ENCODE measurements around the gene TNRC6C. TPM values are rescaled to one million over a fixed set of nuclear protein-coding genes. Genes with fewer than 3 reads are reported as not detected.

Gene TNRC6C
- polyA plus RNA-seq, 4 donors: 0.89 to 5.1 (median 2.3) TPM

GRCh38 chr17:78031435-78031834 is 72.9 kb downstream of the TNRC6C start:
- Histone ChIP-seq H3K9me3 (ENCODE audit: control insufficient read depth in 2 of 2, insufficient read depth in 1 of 2, low read depth in 1 of 2, low read length in 1 of 2) (no peaks in the 10 kb centered on the region), H3K4me3 (ENCODE audit: low read depth in 1 of 3, low read length in 3 of 3) (no peak overlapping the region), H3K4me1 (ENCODE audit: control insufficient read depth in 3 of 3, insufficient read depth in 2 of 3, low read depth in 1 of 3, low read length in 2 of 3) (no peaks in the 10 kb centered on the region), H3K36me3 (ENCODE audit: control insufficient read depth in 3 of 3, insufficient read depth in 2 of 3, low read depth in 1 of 3, low read length in 3 of 3) (peaks cover 0 to 8% (median 4%) of the 10 kb centered on the region in 3 donors), H3K27ac (ENCODE audit: low read depth in 1 of 3, low read length in 2 of 3) (no peak overlapping the region), H3K27me3 (ENCODE audit: control insufficient read depth in 3 of 3, insufficient read depth in 3 of 3, low read length in 3 of 3) (no peaks in the 10 kb centered on the region)
- WGBS, 3 donors: 94 to 96% (median 94%) methylated on average over 8 of the region's 8 CpGs
- FAIRE-seq (no peak), DNase-seq (no peak)

GRCh38 chr17:78032166-78032565 is 73.7 kb downstream of the TNRC6C start:
- no peak for FAIRE-seq
- Histone ChIP-seq H3K27ac (ENCODE audit: low read depth in 1 of 3, low read length in 2 of 3) (no peak overlapping the region), H3K36me3 (ENCODE audit: control insufficient read depth in 3 of 3, insufficient read depth in 2 of 3, low read depth in 1 of 3, low read length in 3 of 3) (peaks cover 0 to 8% (median 5%) of the 10 kb centered on the region in 3 donors)

GRCh38 chr17:78034429-78035091 is 76.1 kb downstream of the TNRC6C start:
- H3K27ac ChIP-seq (ENCODE audit: low read depth in 1 of 3, low read length in 2 of 3): no peak overlapping the region
- peaks cover 0 to 13% (median 8%) of the 10 kb centered on the region in 3 donors for H3K36me3 ChIP-seq (ENCODE audit: control insufficient read depth in 3 of 3, insufficient read depth in 2 of 3, low read depth in 1 of 3, low read length in 3 of 3)
- H3K4me3 ChIP-seq (ENCODE audit: low read depth in 1 of 3, low read length in 3 of 3): no peak overlapping the region
- DNase-seq (no peak), FAIRE-seq (no peak)
- 91 to 93% (median 93%) methylated on average over 9 of the region's 9 CpGs for WGBS, 3 donors
- no peaks in the 10 kb centered on the region for H3K4me1 ChIP-seq (ENCODE audit: control insufficient read depth in 3 of 3, insufficient read depth in 2 of 3, low read depth in 1 of 3, low read length in 2 of 3)
- no peaks in the 10 kb centered on the region for H3K27me3 ChIP-seq (ENCODE audit: control insufficient read depth in 3 of 3, insufficient read depth in 3 of 3, low read length in 3 of 3)
- H3K9me3 ChIP-seq (ENCODE audit: control insufficient read depth in 2 of 2, insufficient read depth in 1 of 2, low read depth in 1 of 2, low read length in 1 of 2): no peaks in the 10 kb centered on the region

More at GRCh38 chr17:78032166-78032565, 73.7 kb downstream of the TNRC6C start:
- Histone ChIP-seq H3K27me3 (ENCODE audit: control insufficient read depth in 3 of 3, insufficient read depth in 3 of 3, low read length in 3 of 3) (no peaks in the 10 kb centered on the region), H3K9me3 (ENCODE audit: control insufficient read depth in 2 of 2, insufficient read depth in 1 of 2, low read depth in 1 of 2, low read length in 1 of 2) (no peaks in the 10 kb centered on the region), H3K4me3 (ENCODE audit: low read depth in 1 of 3, low read length in 3 of 3) (no peak overlapping the region), H3K4me1 (ENCODE audit: control insufficient read depth in 3 of 3, insufficient read depth in 2 of 3, low read depth in 1 of 3, low read length in 2 of 3) (no peaks in the 10 kb centered on the region)
- WGBS, 3 donors: 61 to 88% (median 81%) methylated on average over 1 of the region's 1 CpG
- no peak for DNase-seq

DNA sequence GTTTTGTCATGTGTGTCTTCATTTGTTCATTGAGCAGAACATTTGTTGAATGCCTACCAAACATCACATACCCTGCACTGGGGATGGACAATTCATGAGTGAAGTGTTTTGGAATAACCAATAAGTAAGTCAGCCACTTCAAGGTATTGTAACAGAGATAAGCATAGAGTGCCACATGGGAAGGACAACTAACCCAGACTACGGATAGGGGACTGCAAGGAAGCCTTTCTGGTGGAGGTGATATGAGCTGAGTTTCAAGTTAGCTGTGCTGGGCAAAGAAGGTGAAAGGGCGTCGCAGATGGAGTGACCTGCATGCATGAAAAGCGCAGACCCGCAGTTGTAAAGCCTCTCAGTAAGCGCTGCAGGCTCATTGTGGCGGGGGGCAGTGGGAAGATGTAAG is 78.8 kb downstream of the TNRC6C start:
- Histone ChIP-seq H3K27ac (ENCODE audit: low read depth in 1 of 3, low read length in 2 of 3) (no peak overlapping the region), H3K9me3 (ENCODE audit: control insufficient read depth in 2 of 2, insufficient read depth in 1 of 2, low read depth in 1 of 2, low read length in 1 of 2) (no peaks in the 10 kb centered on the region), H3K36me3 (ENCODE audit: control insufficient read depth in 3 of 3, insufficient read depth in 2 of 3, low read depth in 1 of 3, low read length in 3 of 3) (peaks cover 0 to 14% (median 8%) of the 10 kb centered on the region in 3 donors), H3K4me1 (ENCODE audit: control insufficient read depth in 3 of 3, insufficient read depth in 2 of 3, low read depth in 1 of 3, low read length in 2 of 3) (no peaks in the 10 kb centered on the region), H3K4me3 (ENCODE audit: low read depth in 1 of 3, low read length in 3 of 3) (no peak overlapping the region), H3K27me3 (ENCODE audit: control insufficient read depth in 3 of 3, insufficient read depth in 3 of 3, low read length in 3 of 3) (no peaks in the 10 kb centered on the region)
- WGBS, 3 donors: 91 to 97% (median 91%) methylated on average over 7 of the region's 7 CpGs
- FAIRE-seq: no peak
- DNase-seq: no peak

DNA sequence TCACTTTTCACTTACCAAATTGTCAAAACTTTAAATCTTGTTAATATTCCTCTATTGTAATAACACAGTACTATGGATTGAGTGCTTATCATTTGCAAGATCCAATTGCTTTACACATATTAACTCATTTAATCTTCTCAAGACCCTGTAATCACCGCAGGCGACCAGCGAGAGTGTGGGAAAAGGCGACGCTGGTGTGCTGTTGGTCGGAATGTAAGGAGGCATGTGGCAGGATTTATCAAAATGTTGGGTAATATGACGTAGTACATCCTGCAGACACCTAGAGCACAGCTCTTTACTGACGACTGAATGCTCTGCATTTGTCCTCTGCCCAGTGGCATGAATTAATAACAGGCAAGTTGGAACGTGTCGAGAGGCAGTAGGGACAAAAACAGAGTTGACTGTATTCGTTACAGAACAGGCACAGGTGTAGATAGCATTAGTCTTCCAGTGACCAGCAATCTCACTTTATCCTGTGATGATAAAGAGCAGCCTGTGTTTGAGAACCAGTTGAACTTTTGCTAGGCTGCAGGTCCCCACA is 80.3 kb downstream of the TNRC6C start:
- FAIRE-seq (no peak), DNase-seq (no peak)
- Histone ChIP-seq H3K27me3 (ENCODE audit: control insufficient read depth in 3 of 3, insufficient read depth in 3 of 3, low read length in 3 of 3) (no peaks in the 10 kb centered on the region), H3K36me3 (ENCODE audit: control insufficient read depth in 3 of 3, insufficient read depth in 2 of 3, low read depth in 1 of 3, low read length in 3 of 3) (peaks cover 0 to 12% (median 6%) of the 10 kb centered on the region in 3 donors), H3K9me3 (ENCODE audit: control insufficient read depth in 2 of 2, insufficient read depth in 1 of 2, low read depth in 1 of 2, low read length in 1 of 2) (no peaks in the 10 kb centered on the region), H3K4me3 (ENCODE audit: low read depth in 1 of 3, low read length in 3 of 3) (no peak overlapping the region), H3K27ac (ENCODE audit: low read depth in 1 of 3, low read length in 2 of 3) (no peak overlapping the region), H3K4me1 (ENCODE audit: control insufficient read depth in 3 of 3, insufficient read depth in 2 of 3, low read depth in 1 of 3, low read length in 2 of 3) (no peaks in the 10 kb centered on the region)
- 96 to 98% (median 96%) methylated on average over 11 of the region's 11 CpGs for WGBS, 3 donors

GRCh38 chr17:78039581-78039980 is 81.1 kb downstream of the TNRC6C start:
- peaks cover 0 to 9% (median 5%) of the 10 kb centered on the region in 3 donors for H3K36me3 ChIP-seq (ENCODE audit: control insufficient read depth in 3 of 3, insufficient read depth in 2 of 3, low read depth in 1 of 3, low read length in 3 of 3)
- no peaks in the 10 kb centered on the region for H3K9me3 ChIP-seq (ENCODE audit: control insufficient read depth in 2 of 2, insufficient read depth in 1 of 2, low read depth in 1 of 2, low read length in 1 of 2)
- 87 to 90% (median 90%) methylated on average over 5 of the region's 5 CpGs for WGBS, 3 donors
- no peak overlapping the region for H3K27ac ChIP-seq (ENCODE audit: low read depth in 1 of 3, low read length in 2 of 3)
- FAIRE-seq (no peak), DNase-seq (no peak)
- H3K27me3 ChIP-seq (ENCODE audit: control insufficient read depth in 3 of 3, insufficient read depth in 3 of 3, low read length in 3 of 3): no peaks in the 10 kb centered on the region
- no peaks in the 10 kb centered on the region for H3K4me1 ChIP-seq (ENCODE audit: control insufficient read depth in 3 of 3, insufficient read depth in 2 of 3, low read depth in 1 of 3, low read length in 2 of 3)
- no peak overlapping the region for H3K4me3 ChIP-seq (ENCODE audit: low read depth in 1 of 3, low read length in 3 of 3)

GRCh38 chr17:78040440-78041385 is 82.2 kb downstream of the TNRC6C start:
- no peaks in the 10 kb centered on the region for H3K4me1 ChIP-seq (ENCODE audit: control insufficient read depth in 3 of 3, insufficient read depth in 2 of 3, low read depth in 1 of 3, low read length in 2 of 3)
- FAIRE-seq (no peak), DNase-seq (peak; percentile 13 to 39)
- H3K4me3 ChIP-seq (ENCODE audit: low read depth in 1 of 3, low read length in 3 of 3): peak overlapping the region in 2 of 3 donors; percentile 18 to 33
- H3K27me3 ChIP-seq (ENCODE audit: control insufficient read depth in 3 of 3, insufficient read depth in 3 of 3, low read length in 3 of 3): no peaks in the 10 kb centered on the region
- peak overlapping the region; percentile 39 to 90 (median 63) for H3K27ac ChIP-seq (ENCODE audit: low read depth in 1 of 3, low read length in 2 of 3)
- H3K9me3 ChIP-seq (ENCODE audit: control insufficient read depth in 2 of 2, insufficient read depth in 1 of 2, low read depth in 1 of 2, low read length in 1 of 2): no peaks in the 10 kb centered on the region
- 38 to 67% (median 64%) methylated on average over 44 of the region's 44 CpGs for WGBS, 3 donors
- peaks cover 0 to 9% (median 3%) of the 10 kb centered on the region in 3 donors for H3K36me3 ChIP-seq (ENCODE audit: control insufficient read depth in 3 of 3, insufficient read depth in 2 of 3, low read depth in 1 of 3, low read length in 3 of 3)
